GM12801 (cell line): ENCODE results near the gene POLR1A.

Experiments used
- CTCF ChIP-seq: IDR thresholded peaks from one replicate; pipeline ENCODE4 v1.5.1; 2011; ENCODE audit warnings: control low read depth; ENCODE audit not compliant: insufficient read length; ENCODE audit errors: extremely low read depth

POLR1A gene

GRCh38 chr2:86029873-86030272, 75.8 kb downstream of the POLR1A start:
- no peak for TF ChIP-seq CTCF

- no peak for TF ChIP-seq CTCF
These were observed 76.8 kb downstream of the POLR1A start for GRCh38 chr2:86028766-86029381.

- no peak for TF ChIP-seq CTCF
These were observed 77.5 kb downstream of the POLR1A start for GRCh38 chr2:86027922-86028765.

- TF ChIP-seq CTCF = no peak
These were observed 78.3 kb downstream of the POLR1A start for GRCh38 chr2:86027196-86027921.

- no peak for TF ChIP-seq CTCF
These were observed 79.0 kb downstream of the POLR1A start for GRCh38 chr2:86026744-86027065.

GRCh38 chr2:86025976-86026743, 79.5 kb downstream of the POLR1A start:
- TF ChIP-seq CTCF = no peak

- TF ChIP-seq CTCF = no peak
These were observed 80.4 kb downstream of the POLR1A start for GRCh38 chr2:86025229-86025820.
